Measurements from ENCODE around the gene SLCO3A1.

DNA sequence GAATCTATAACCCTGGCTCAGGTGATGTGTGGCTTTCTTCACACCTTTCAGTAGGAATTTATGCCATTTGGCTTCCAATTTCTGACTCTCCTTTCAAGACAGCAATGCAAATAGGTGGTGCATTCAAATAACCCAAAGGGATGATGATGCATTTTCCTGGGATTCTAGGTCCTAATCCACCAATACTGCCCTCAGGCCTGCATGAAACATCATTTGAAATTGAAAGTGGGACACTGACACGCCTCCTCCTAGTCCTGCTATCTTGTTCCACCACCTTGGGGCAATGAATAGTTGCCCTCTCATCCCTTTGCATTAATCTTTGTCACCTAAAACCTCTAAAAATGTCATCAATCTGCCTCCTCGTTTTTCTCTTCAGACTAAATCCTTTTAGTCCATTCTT lies 341.7 kb downstream of the SLCO3A1 start:
- no peak for TF ChIP-seq POLR2A (IDR thresholded peaks at IDR 0.05)
- TF ChIP-seq, protein P1, sequence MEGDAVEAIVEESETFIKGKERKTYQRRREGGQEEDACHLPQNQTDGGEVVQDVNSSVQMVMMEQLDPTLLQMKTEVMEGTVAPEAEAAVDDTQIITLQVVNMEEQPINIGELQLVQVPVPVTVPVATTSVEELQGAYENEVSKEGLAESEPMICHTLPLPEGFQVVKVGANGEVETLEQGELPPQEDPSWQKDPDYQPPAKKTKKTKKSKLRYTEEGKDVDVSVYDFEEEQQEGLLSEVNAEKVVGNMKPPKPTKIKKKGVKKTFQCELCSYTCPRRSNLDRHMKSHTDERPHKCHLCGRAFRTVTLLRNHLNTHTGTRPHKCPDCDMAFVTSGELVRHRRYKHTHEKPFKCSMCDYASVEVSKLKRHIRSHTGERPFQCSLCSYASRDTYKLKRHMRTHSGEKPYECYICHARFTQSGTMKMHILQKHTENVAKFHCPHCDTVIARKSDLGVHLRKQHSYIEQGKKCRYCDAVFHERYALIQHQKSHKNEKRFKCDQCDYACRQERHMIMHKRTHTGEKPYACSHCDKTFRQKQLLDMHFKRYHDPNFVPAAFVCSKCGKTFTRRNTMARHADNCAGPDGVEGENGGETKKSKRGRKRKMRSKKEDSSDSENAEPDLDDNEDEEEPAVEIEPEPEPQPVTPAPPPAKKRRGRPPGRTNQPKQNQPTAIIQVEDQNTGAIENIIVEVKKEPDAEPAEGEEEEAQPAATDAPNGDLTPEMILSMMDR (IDR thresholded peaks at IDR 0.05), result no peak

Data from transverse colon (tissue), 3 donors.